ENCODE data around the gene PBXIP1. TPM values are rescaled to one million over a fixed set of nuclear protein-coding genes. Genes with fewer than 3 reads are reported as not detected.
A peak's percentile ranks its signal among the peaks of the same experiment; 100 is the strongest.

The PBXIP1 gene
- total and polyA plus RNA-seq, 2 of the 13 experiments (the other 11 are each of a cell fraction or from before 2014, with no cell fraction given) = 16.3 to 31.9 TPM

- TF ChIP-seq ZNF414 (CRISPR knock-in tag; IDR thresholded peaks at IDR 0.05) = no peak; the same call in 1 of the 2 replicates
- TF ChIP-seq TARDBP (CRISPR knock-in tag; IDR thresholded peaks at IDR 0.05) = no peak
- no peak for TF ChIP-seq ZNF30 (CRISPR knock-in tag; IDR thresholded peaks at IDR 0.05)
- TF ChIP-seq ZNF572 (CRISPR knock-in tag; IDR thresholded peaks at IDR 0.05) = no peak
- no peak for TF ChIP-seq HNF4G (IDR thresholded peaks at IDR 0.05; ENCODE audit: borderline replicate concordance, low read depth, low read length)
- no peak for TF ChIP-seq HNF4G (CRISPR knock-in tag; IDR thresholded peaks at IDR 0.05; ENCODE audit: borderline replicate concordance, low read depth)
- TF ChIP-seq ZNF18 (CRISPR knock-in tag; IDR thresholded peaks at IDR 0.05; ENCODE audit: insufficient replicate concordance) = no peak
- peak; percentile 18; the same call in 1 of the 2 replicates for TF ChIP-seq POLR2AphosphoS2 (IDR thresholded peaks at IDR 0.05; ENCODE audit: low read depth, low read length)
- no peak for TF ChIP-seq KLF11 (CRISPR knock-in tag; IDR thresholded peaks at IDR 0.05)
- no peak for TF ChIP-seq ZFAT (CRISPR knock-in tag; conservative IDR thresholded peaks at IDR 0.05)
- TF ChIP-seq ZMAT3 (CRISPR knock-in tag; conservative IDR thresholded peaks at IDR 0.05) = 0 out of 2 replicates have a peak, but pooled peaks have one; percentile 57
- peak; percentile 80 for TF ChIP-seq FOSL2 (CRISPR knock-in tag; IDR thresholded peaks at IDR 0.05)
- no peak for TF ChIP-seq KDM3A (CRISPR knock-in tag; IDR thresholded peaks at IDR 0.05; ENCODE audit: low read depth)
- TF ChIP-seq NR0B2 (CRISPR knock-in tag; IDR thresholded peaks at IDR 0.05) = no peak; the same call in 1 of the 2 replicates
- no peak for TF ChIP-seq ZNF142 (CRISPR knock-in tag; IDR thresholded peaks at IDR 0.05)
- TF ChIP-seq ZNF44 (CRISPR knock-in tag; IDR thresholded peaks at IDR 0.05) = no peak
- TF ChIP-seq PHB2 (IDR thresholded peaks at IDR 0.05; ENCODE audit: partially characterized antibody) = no peak
- TF ChIP-seq EED (CRISPR knock-in tag; IDR thresholded peaks at IDR 0.05) = no peak
These were observed 18.4 kb upstream of the PBXIP1 start, which contains the start of gene CKS1B (continued) for GRCh38 chr1:154974102-154974807.
